ENCODE results near the gene CXXC5. TPM values are rescaled to one million over a fixed set of nuclear protein-coding genes. Genes with fewer than 3 reads are reported as not detected.

CXXC5 gene
- total and polyA plus RNA-seq, 9 of the 15 experiments (the other 6 are each of a cell fraction or from before 2014, with no cell fraction given) = 1.9 to 123 (median 45.8) TPM

- TF ChIP-seq ESRRA (IDR thresholded peaks at IDR 0.05; ENCODE audit: borderline replicate concordance, low read depth) = no peak
- TF ChIP-seq SIRT6 (IDR thresholded peaks at IDR 0.05; ENCODE audit: low read depth, low read length) = no peak
- TF ChIP-seq PTRF (tag; IDR thresholded peaks at IDR 0.05) = no peak
- TF ChIP-seq E2F6 (IDR thresholded peaks at IDR 0.05; ENCODE audit: borderline replicate concordance in 1 of 2, extremely low read depth in 1 of 2, insufficient read depth in 1 of 2, insufficient read length in 1 of 2, low read depth in 1 of 2, low read length in 1 of 2, poor library complexity in 1 of 2, severe bottlenecking in 1 of 2) = peak in 1 of 2 experiments; percentile 54
- TF ChIP-seq SRSF3 (IDR thresholded peaks at IDR 0.05; ENCODE audit: insufficient read depth, low read length) = 0 out of 2 replicates have a peak, but pooled peaks have one; percentile 35
- no peak for TF ChIP-seq ZNF140 (CRISPR knock-in tag; IDR thresholded peaks at IDR 0.05)
- TF ChIP-seq AFF4 (CRISPR knock-in tag; IDR thresholded peaks at IDR 0.05) = peak; percentile 60; the same call in 1 of the 2 replicates
- TF ChIP-seq NR0B1 (IDR thresholded peaks at IDR 0.05; ENCODE audit: partially characterized antibody) = no peak
- TF ChIP-seq ZNF217 (CRISPR knock-in tag; IDR thresholded peaks at IDR 0.05) = no peak
- peak; percentile 39 for TF ChIP-seq EP300 (IDR thresholded peaks at IDR 0.05; ENCODE audit: low read length)
- peak; percentile 6 for TF ChIP-seq ZNF740 (CRISPR knock-in tag; IDR thresholded peaks at IDR 0.05)
- TF ChIP-seq ZNF740 (tag; IDR thresholded peaks at IDR 0.05) = peak in 1 of 2 experiments; percentile 89; a peak in 2 of 4 replicates
- no peak for TF ChIP-seq ZBTB5 (IDR thresholded peaks at IDR 0.05)
- TF ChIP-seq U2AF1 (optimal IDR thresholded peaks at IDR 0.05; ENCODE audit: low read depth, low read length) = no peak
- no peak for TF ChIP-seq NCOA6 (IDR thresholded peaks at IDR 0.05)
- TF ChIP-seq MAX (CRISPR knock-in tag; IDR thresholded peaks at IDR 0.05) = no peak; the same call in 1 of the 2 replicates
Measured at GRCh38 chr5:139696894-139697658, 48.9 kb downstream of the CXXC5 start (continued).

All from K562 (cell line).